GM19328 (cell line): ENCODE results near the gene KRTAP20-4.

ENCODE experiments used
- ATAC-seq: cut with Tn5 transposase; IDR thresholded peaks from one replicate; pipeline ENCODE4 v1.9.1; 2021; ENCODE audit warnings: mild to moderate bottlenecking, moderate library complexity; ENCODE audit not compliant: unreplicated experiment

Gene KRTAP20-4

GRCh38 chr21:30646904-30647414 lies 26.5 kb downstream of the KRTAP20-4 start:
- ATAC-seq: no peak

- no peak for ATAC-seq
These were observed 32.5 kb downstream of the KRTAP20-4 start for GRCh38 chr21:30652891-30653290.

- no peak for ATAC-seq
These were observed 48.3 kb downstream of the KRTAP20-4 start for GRCh38 chr21:30668776-30669175.
